Hepatocyte (in vitro differentiated cells): Measurements from ENCODE around the gene KLHL26. TPM values are rescaled to one million over a fixed set of nuclear protein-coding genes. Genes with fewer than 3 reads are reported as not detected.

Experiments
- DNase-seq: peaks from one replicate; pipeline ENCODE4 v3.0.0-alpha.2; 2016; ENCODE audit warnings: low spot score
- H2AFZ ChIP-seq: fragments of 200-600 bp; sonication (generic); 2 replicates; pipeline ENCODE4 v1.6.0; 2016; ENCODE audit warnings: antibody characterized with exemption, mild to moderate bottlenecking
- H3K27ac ChIP-seq: fragments of 200-600 bp; sonication (generic); 2 replicates; pipeline ENCODE4 v1.5.1; 2016; ENCODE audit warnings: mild to moderate bottlenecking
- H3K27me3 ChIP-seq: fragments of 200-600 bp; sonication (generic); 2 replicates; pipeline ENCODE4 v1.6.1; 2016
- H3K36me3 ChIP-seq: fragments of 200-600 bp; sonication (generic); replicated peaks from 2 replicates; pipeline ENCODE4 v1.5.1; 2016; ENCODE audit warnings: low read depth; ENCODE audit not compliant: insufficient read depth
- H3K4me1 ChIP-seq: fragments of 200-600 bp; sonication (generic); 2 replicates; pipeline ENCODE4 v1.5.1; 2016; ENCODE audit warnings: mild to moderate bottlenecking, moderate library complexity; ENCODE audit not compliant: insufficient read depth
- H3K4me2 ChIP-seq: fragments of 200-600 bp; sonication (generic); 2 replicates; pipeline ENCODE4 v1.6.0; 2016
- H3K4me3 ChIP-seq: fragments of 200-600 bp; sonication (generic); 2 replicates; pipeline ENCODE4 v1.5.1; 2016; ENCODE audit warnings: mild to moderate bottlenecking
- H3K79me2 ChIP-seq: fragments of 200-600 bp; sonication (generic); 2 replicates; pipeline ENCODE4 v1.6.0; 2017; ENCODE audit warnings: mild to moderate bottlenecking
- H3K9me2 ChIP-seq: fragments of 200-600 bp; sonication (generic); replicated peaks from 2 replicates; pipeline ENCODE4 v1.6.0; 2017; ENCODE audit warnings: mild to moderate bottlenecking; ENCODE audit not compliant: insufficient read depth
- H3K9me3 ChIP-seq: fragments of 200-600 bp; sonication (generic); 2 replicates; pipeline ENCODE4 v1.5.1; 2016; ENCODE audit warnings: low read depth, mild to moderate bottlenecking
- H4K20me1 ChIP-seq: fragments of 200-600 bp; sonication (generic); 2 replicates; pipeline ENCODE4 v1.6.0; 2016; ENCODE audit warnings: mild to moderate bottlenecking; ENCODE audit not compliant: insufficient read depth, poor library complexity, severe bottlenecking
- CTCF ChIP-seq: fragments of 200-600 bp; sonication (generic); IDR thresholded peaks from 2 replicates; pipeline ENCODE4 v1.5.1; 2016; ENCODE audit warnings: antibody characterized with exemption, mild to moderate bottlenecking; ENCODE audit not compliant: poor library complexity
- EZH2 ChIP-seq: fragments of 200-600 bp; sonication (generic); IDR thresholded peaks from 2 replicates; pipeline ENCODE4 v1.6.1; 2016; ENCODE audit warnings: antibody characterized with exemption, mild to moderate bottlenecking, borderline replicate concordance
- EZH2phosphoT487 ChIP-seq: fragments of 200-600 bp; sonication (generic); IDR thresholded peaks from one replicate; pipeline ENCODE4 v1.6.1; 2018; ENCODE audit warnings: antibody characterized with exemption, mild to moderate bottlenecking, low read depth, moderate library complexity; ENCODE audit not compliant: unreplicated experiment, severe bottlenecking
- WGBS: methylation state at CpG from one replicate; pipeline ENCODE4 v1.1.6; 2016; ENCODE audit warnings: low lambda C conversion rate; ENCODE audit errors: missing lambda C conversion rate; 5-methylcytosine and 5-hydroxymethylcytosine counted together
- polyA plus RNA-seq: library from polyadenylated mRNA; unstranded; fragments of >200 nt; fragmentation: Nextera tagmentation; extraction: Ambion mirVana; gene quantifications from 2 replicates; pipeline ENCODE4 v1.2.1, GENCODE V29; 2016
- total RNA-seq: library from RNA; depleted of rRNA; stranded (reverse); fragments of >200 nt; gene quantifications from 2 replicates; pipeline ENCODE4 v1.2.3, GENCODE V29; 2014

The KLHL26 gene
- total and polyA plus RNA-seq, 2 experiments from 2014 or later: 5.0 to 7.6 TPM

GRCh38 chr19:18594824-18595373 lies 41.9 kb upstream of the KLHL26 start:
- Histone ChIP-seq H3K27me3 (peaks cover 21% of the 10 kb centered on the region), H3K79me2 (peaks cover 4% of the 10 kb centered on the region), H2AFZ (peak overlapping the region; percentile 69), H3K9me3 (no peaks in the 10 kb centered on the region), H3K4me3 (peak overlapping the region; percentile 27), H3K4me2 (peak overlapping the region; percentile 97), H3K36me3 (no peaks in the 10 kb centered on the region), H3K27ac (no peak overlapping the region), H3K4me1 (peaks cover 17% of the 10 kb centered on the region), H4K20me1 (no peaks in the 10 kb centered on the region), H3K9me2 (no peaks in the 10 kb centered on the region)
- no peak for DNase-seq
- TF ChIP-seq CTCF (no peak), EZH2 (no peak), EZH2phosphoT487 (no peak)
- WGBS: 19% methylated on average over 6 of the region's 26 CpGs

GRCh38 chr19:18595475-18595874 lies 41.4 kb upstream of the KLHL26 start:
- H3K27me3 ChIP-seq: peaks cover 22% of the 10 kb centered on the region

GRCh38 chr19:18596752-18597157 lies 40.1 kb upstream of the KLHL26 start:
- DNase-seq: peak; percentile 40
- 34% methylated on average over 7 of the region's 21 CpGs for WGBS
- Histone ChIP-seq H2AFZ (no peak overlapping the region), H3K36me3 (no peaks in the 10 kb centered on the region), H3K9me3 (no peaks in the 10 kb centered on the region), H3K4me2 (no peak overlapping the region), H3K9me2 (no peaks in the 10 kb centered on the region), H3K4me1 (peaks cover 16% of the 10 kb centered on the region), H3K27me3 (peaks cover 32% of the 10 kb centered on the region), H3K4me3 (no peak overlapping the region), H3K27ac (no peak overlapping the region), H4K20me1 (no peaks in the 10 kb centered on the region), H3K79me2 (no peaks in the 10 kb centered on the region)
- TF ChIP-seq EZH2: no peak
- no peak for TF ChIP-seq EZH2phosphoT487
- no peak for TF ChIP-seq CTCF

More at GRCh38 chr19:18595475-18595874, 41.4 kb upstream of the KLHL26 start:
- DNase-seq: no peak
- H3K9me3 ChIP-seq: no peaks in the 10 kb centered on the region
- H2AFZ ChIP-seq: no peak overlapping the region
- H3K4me2 ChIP-seq: no peak overlapping the region
- no peaks in the 10 kb centered on the region for H4K20me1 ChIP-seq
- H3K9me2 ChIP-seq: no peaks in the 10 kb centered on the region
- H3K79me2 ChIP-seq: no peaks in the 10 kb centered on the region
- WGBS: 86% methylated on average over 6 of the region's 6 CpGs
- no peak overlapping the region for H3K4me3 ChIP-seq
- H3K4me1 ChIP-seq: peaks cover 16% of the 10 kb centered on the region
- no peak for TF ChIP-seq CTCF
- TF ChIP-seq EZH2phosphoT487: no peak
- no peak for TF ChIP-seq EZH2
- no peak overlapping the region for H3K27ac ChIP-seq
- H3K36me3 ChIP-seq: no peaks in the 10 kb centered on the region
